ENCODE data around the gene EDN1. TPM values are rescaled to one million over a fixed set of nuclear protein-coding genes. Genes with fewer than 3 reads are reported as not detected.
A peak's percentile ranks its signal among the peaks of the same experiment; 100 is the strongest.

The EDN1 gene
- total and polyA plus RNA-seq, 2 donors (not counting 1 experiment from before 2014, with no cell fraction given) = 0.17 to 10.1 TPM

DNA sequence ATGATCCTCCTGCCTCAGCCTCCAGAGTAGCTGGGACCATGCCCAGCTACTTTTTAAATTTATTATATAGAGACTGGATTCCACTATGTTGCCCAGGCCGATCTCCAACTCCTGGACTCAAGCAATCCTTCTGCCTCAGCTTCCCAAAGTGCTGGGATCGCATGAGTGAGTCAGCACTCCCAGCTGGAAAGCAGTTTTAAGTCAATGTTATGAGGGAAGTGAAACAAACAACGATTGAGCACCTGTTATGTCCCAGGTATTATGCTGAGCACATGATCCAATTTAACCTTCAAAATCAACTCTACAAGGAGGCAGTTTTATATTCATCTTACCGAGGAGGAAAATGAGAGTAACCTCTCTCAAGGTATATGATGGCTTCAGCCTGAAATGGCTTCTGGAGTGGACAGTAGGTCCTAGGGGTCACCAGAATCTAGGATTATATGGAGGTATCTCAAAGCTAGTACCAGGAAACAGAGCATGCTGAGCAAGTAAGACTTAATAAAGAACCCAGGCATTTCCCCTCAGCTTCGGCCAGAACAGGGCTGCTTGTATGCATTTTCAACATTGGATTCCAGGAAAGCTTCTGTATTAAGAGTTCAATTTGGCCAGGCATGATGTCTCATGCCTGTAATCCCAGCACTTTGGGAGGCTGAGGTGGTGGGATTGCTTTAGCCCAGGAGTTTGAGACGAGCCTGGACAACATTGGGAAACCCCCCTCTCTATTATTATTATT is 55.0 kb downstream of the EDN1 start:
- TF ChIP-seq EZH2 (IDR thresholded peaks at IDR 0.05; ENCODE audit: low read length, missing control alignments) = no peak
- TF ChIP-seq, protein P1, sequence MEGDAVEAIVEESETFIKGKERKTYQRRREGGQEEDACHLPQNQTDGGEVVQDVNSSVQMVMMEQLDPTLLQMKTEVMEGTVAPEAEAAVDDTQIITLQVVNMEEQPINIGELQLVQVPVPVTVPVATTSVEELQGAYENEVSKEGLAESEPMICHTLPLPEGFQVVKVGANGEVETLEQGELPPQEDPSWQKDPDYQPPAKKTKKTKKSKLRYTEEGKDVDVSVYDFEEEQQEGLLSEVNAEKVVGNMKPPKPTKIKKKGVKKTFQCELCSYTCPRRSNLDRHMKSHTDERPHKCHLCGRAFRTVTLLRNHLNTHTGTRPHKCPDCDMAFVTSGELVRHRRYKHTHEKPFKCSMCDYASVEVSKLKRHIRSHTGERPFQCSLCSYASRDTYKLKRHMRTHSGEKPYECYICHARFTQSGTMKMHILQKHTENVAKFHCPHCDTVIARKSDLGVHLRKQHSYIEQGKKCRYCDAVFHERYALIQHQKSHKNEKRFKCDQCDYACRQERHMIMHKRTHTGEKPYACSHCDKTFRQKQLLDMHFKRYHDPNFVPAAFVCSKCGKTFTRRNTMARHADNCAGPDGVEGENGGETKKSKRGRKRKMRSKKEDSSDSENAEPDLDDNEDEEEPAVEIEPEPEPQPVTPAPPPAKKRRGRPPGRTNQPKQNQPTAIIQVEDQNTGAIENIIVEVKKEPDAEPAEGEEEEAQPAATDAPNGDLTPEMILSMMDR (conservative IDR thresholded peaks at IDR 0.05 in 1 of 2, IDR thresholded peaks at IDR 0.05 in 1 of 2; ENCODE audit: low read depth in 1 of 2, low read length in 2 of 2) = no peak
- H3K9me3 ChIP-seq (ENCODE audit: control insufficient read depth, insufficient read depth, low read depth, low read length) = no peaks in the 10 kb centered on the region
- no peak overlapping the region for H3K4me2 ChIP-seq (ENCODE audit: extremely low read depth, insufficient read depth, low read length)
- H4K20me1 ChIP-seq (ENCODE audit: control insufficient read depth, extremely low read depth, insufficient read depth, low read length) = no peaks in the 10 kb centered on the region
- no peak overlapping the region for H3K27ac ChIP-seq (ENCODE audit: insufficient read depth, low read length)
- H3K27me3 ChIP-seq (ENCODE audit: control insufficient read depth, insufficient read depth, low read length) = no peaks in the 10 kb centered on the region
- no peak overlapping the region for H3K4me3 ChIP-seq (replicated peaks in 1 of 4; ENCODE audit: control extremely low read depth in 1 of 4, insufficient read depth in 1 of 4, low read depth in 3 of 4, low read length in 4 of 4)
- H3K9ac ChIP-seq (ENCODE audit: insufficient read depth, low read length) = no peak overlapping the region
- no peak for DNase-seq (ENCODE audit: low read depth in 2 of 2)
- H3K36me3 ChIP-seq (ENCODE audit: control insufficient read depth, insufficient read depth, low read length) = no peaks in the 10 kb centered on the region
- no peaks in the 10 kb centered on the region for H3K79me2 ChIP-seq (ENCODE audit: control insufficient read depth, insufficient read depth, low read length)
- no peak overlapping the region for H2AFZ ChIP-seq (ENCODE audit: low read length)
- peaks cover 2% of the 10 kb centered on the region for H3K4me1 ChIP-seq (ENCODE audit: control insufficient read depth, extremely low read depth, insufficient read depth, low read length)

DNA sequence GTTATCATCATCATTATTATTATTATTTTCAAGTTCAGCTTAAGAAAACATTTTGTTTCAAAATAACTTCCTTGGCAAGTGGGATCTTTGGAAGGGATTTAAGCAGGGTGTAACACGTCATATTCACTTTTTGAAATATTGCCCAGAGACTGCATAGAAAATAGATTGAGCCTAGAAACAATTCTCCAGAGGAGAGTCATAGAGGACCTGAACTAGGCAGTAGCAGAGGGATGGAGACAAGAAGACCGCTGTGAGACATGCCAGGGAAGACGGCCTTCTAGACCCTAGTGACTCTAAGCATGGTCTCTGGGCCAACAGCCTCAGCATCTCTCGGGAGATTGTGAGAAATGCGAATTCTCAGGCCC is 55.5 kb downstream of the EDN1 start:
- H3K27me3 ChIP-seq (ENCODE audit: control insufficient read depth, insufficient read depth, low read length) = no peaks in the 10 kb centered on the region
- peak in 1 of 2 donors; percentile 12 for DNase-seq (ENCODE audit: low read depth in 2 of 2)
- TF ChIP-seq, protein P1 (conservative IDR thresholded peaks at IDR 0.05 in 1 of 2, IDR thresholded peaks at IDR 0.05 in 1 of 2; ENCODE audit: low read depth in 1 of 2, low read length in 2 of 2) = no peak
- no peak overlapping the region for H3K4me3 ChIP-seq (replicated peaks in 1 of 4; ENCODE audit: control extremely low read depth in 1 of 4, insufficient read depth in 1 of 4, low read depth in 3 of 4, low read length in 4 of 4)
- H3K4me2 ChIP-seq (ENCODE audit: extremely low read depth, insufficient read depth, low read length) = no peak overlapping the region
- no peak overlapping the region for H3K27ac ChIP-seq (ENCODE audit: insufficient read depth, low read length)
- peaks cover 2% of the 10 kb centered on the region for H3K4me1 ChIP-seq (ENCODE audit: control insufficient read depth, extremely low read depth, insufficient read depth, low read length)
- no peaks in the 10 kb centered on the region for H3K36me3 ChIP-seq (ENCODE audit: control insufficient read depth, insufficient read depth, low read length)
- H3K79me2 ChIP-seq (ENCODE audit: control insufficient read depth, insufficient read depth, low read length) = no peaks in the 10 kb centered on the region
- no peaks in the 10 kb centered on the region for H4K20me1 ChIP-seq (ENCODE audit: control insufficient read depth, extremely low read depth, insufficient read depth, low read length)
- no peaks in the 10 kb centered on the region for H3K9me3 ChIP-seq (ENCODE audit: control insufficient read depth, insufficient read depth, low read depth, low read length)
- no peak overlapping the region for H3K9ac ChIP-seq (ENCODE audit: insufficient read depth, low read length)
- no peak overlapping the region for H2AFZ ChIP-seq (ENCODE audit: low read length)

Data from fibroblast of lung (primary cell).